Ovary (tissue), 3 donors: Measurements from ENCODE around the gene GNAT3.

Experiments used
- CTCF ChIP-seq, 3 donors: fragments of 450-650 bp in 2 of 3; fragments of 200-600 bp in 1 of 3; IDR thresholded peaks; one replicate each; pipeline versions ENCODE4 v1.5.1 to v1.8.0; 2016 to 2022; ENCODE audit warnings: antibody characterized with exemption in 3 of 3, mild to moderate bottlenecking in 1 of 3
- EP300 ChIP-seq: sonication (generic); formaldehyde crosslinking; IDR thresholded peaks from one replicate; pipeline ENCODE4 v1.6.1; 2017; ENCODE audit warnings: antibody characterized with exemption
- POLR2A ChIP-seq: fragments of 450-650 bp; IDR thresholded peaks from one replicate; pipeline ENCODE4 v1.6.1; 2017; ENCODE audit warnings: antibody characterized with exemption, mild to moderate bottlenecking, moderate library complexity
- donor health status: DM: no; HTN: no; CAD: no.

GRCh38 chr7:80481196-80481884, 30.5 kb downstream of the GNAT3 start:
- no peak for TF ChIP-seq CTCF (IDR thresholded peaks at IDR 0.05)
- no peak for TF ChIP-seq EP300
- no peak for TF ChIP-seq POLR2A
